ENCODE data around the gene CEL. TPM values are rescaled to one million over a fixed set of nuclear protein-coding genes. Genes with fewer than 3 reads are reported as not detected.
A peak's percentile ranks its signal among the peaks of the same experiment; 100 is the strongest.
"Not testable (repeated sequence)": the region's sequence is repeated elsewhere in the genome, so short reads cannot be mapped to it uniquely, and the experiment has no call there.

CEL gene
- polyA plus RNA-seq, 10 donors, result 1.1 to 2.4 (median 1.6) TPM

- DNase-seq, result no peak
These were observed 2.7 kb downstream of the CEL start for GRCh38 chr9:133064241-133065069.

GRCh38 chr9:133065070-133065388 lies 3.2 kb downstream of the CEL start:
- no peak for DNase-seq

- DNase-seq, result no peak
These were observed 4.6 kb downstream of the CEL start for GRCh38 chr9:133066181-133066983.

- DNase-seq, result no peak
These were observed 5.2 kb downstream of the CEL start for GRCh38 chr9:133067006-133067405.

- DNase-seq, result no peak
These were observed 6.0 kb downstream of the CEL start for GRCh38 chr9:133067813-133068212.

- DNase-seq, result not testable (repeated sequence)
These were observed 6.7 kb downstream of the CEL start for GRCh38 chr9:133068431-133068830.

- DNase-seq, result not testable (repeated sequence)
These were observed 8.8 kb downstream of the CEL start for GRCh38 chr9:133070500-133070961.

DNA sequence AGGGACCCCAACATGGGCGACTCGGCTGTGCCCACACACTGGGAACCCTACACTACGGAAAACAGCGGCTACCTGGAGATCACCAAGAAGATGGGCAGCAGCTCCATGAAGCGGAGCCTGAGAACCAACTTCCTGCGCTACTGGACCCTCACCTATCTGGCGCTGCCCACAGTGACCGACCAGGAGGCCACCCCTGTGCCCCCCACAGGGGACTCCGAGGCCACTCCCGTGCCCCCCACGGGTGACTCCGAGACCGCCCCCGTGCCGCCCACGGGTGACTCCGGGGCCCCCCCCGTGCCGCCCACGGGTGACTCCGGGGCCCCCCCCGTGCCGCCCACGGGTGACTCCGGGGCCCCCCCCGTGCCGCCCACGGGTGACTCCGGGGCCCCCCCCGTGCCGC lies 9.2 kb downstream of the CEL start:
- not testable (repeated sequence) for DNase-seq

DNA sequence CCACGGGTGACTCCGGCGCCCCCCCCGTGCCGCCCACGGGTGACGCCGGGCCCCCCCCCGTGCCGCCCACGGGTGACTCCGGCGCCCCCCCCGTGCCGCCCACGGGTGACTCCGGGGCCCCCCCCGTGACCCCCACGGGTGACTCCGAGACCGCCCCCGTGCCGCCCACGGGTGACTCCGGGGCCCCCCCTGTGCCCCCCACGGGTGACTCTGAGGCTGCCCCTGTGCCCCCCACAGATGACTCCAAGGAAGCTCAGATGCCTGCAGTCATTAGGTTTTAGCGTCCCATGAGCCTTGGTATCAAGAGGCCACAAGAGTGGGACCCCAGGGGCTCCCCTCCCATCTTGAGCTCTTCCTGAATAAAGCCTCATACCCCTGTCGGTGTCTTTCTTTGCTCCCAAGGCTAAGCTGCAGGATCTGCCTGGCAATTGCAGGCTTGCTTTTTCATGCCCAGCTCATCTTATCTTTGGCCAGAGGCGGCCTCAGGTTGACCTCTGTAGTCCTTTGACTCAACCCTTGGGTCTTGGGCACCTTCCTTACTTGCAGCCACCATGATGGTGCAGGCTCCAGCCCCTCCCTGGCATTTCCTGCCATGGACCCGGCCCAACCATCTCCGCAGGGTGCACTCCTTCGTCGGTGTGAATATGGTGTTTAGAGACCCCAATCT lies 9.8 kb downstream of the CEL start:
- no peak for DNase-seq

GRCh38 chr9:133072210-133072609 lies 10.4 kb downstream of the CEL start:
- not testable (repeated sequence) for DNase-seq

GRCh38 chr9:133073086-133074014 lies 11.6 kb downstream of the CEL start:
- DNase-seq, result no peak

DNA sequence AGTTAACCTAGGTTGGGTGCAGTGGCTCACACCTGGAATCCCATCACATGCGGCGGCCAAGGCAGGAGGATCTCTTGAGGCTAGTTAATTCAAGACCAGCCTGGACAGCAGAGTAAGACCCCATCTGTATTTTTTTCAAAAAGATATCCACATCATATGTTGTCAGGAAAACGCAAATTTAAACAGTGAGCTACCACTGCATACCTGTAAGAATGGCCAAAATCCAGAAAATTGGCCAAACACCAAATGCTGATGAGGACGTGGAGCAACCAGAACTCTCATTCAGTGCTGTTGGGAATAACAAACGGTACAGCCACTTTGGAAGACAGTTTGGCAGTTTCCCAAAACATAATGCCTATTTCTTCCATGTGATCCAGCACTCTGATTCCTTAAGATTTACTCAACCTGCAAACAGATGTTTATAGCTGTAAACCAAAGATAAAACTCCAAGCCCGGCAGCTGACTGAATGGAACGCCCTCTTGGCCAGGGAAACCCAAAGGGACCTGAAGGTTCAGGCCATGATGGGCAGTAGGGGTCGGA lies 12.4 kb downstream of the CEL start:
- DNase-seq, result no peak

DNA sequence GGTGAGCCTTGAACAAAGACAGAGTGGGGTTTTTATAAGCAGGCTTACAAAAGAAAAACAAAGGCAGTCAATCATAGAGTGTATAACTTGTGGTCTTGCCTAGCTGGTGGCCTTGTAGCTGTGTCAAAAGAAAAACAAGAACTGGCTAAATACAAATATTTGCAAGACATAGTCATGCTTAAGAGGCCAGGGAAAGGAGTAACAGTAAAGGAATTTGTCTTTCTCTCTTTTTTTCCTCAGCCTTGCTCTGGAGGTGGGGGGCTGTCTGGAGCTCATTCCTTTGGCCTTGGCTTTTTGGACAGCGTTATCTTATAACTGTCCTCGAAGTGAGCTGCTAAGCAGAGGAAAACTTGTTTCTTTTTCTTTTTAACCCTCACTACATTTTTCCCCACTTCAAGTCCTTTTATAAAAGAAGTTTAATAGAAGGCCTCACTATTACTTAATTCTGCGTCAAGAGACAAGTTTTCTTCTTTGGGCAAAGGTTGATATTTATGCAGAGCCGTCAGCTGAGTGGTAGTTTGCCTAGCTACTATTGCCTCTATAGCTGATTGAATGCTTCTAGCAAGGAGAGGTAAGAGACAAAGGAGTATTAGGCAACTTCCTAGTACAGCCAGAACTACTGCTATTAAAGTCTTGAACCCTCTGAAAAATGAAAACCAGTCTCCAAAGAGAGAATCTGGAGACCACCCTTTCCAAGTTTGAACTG lies 14.3 kb downstream of the CEL start:
- DNase-seq, result peak; percentile 44 to 77 (median 63)

- no peak for DNase-seq
These were observed 14.9 kb downstream of the CEL start for GRCh38 chr9:133076691-133077090.

- no peak for DNase-seq
These were observed 16.7 kb downstream of the CEL start for GRCh38 chr9:133078486-133078885.

GRCh38 chr9:133080161-133080560 lies 18.4 kb downstream of the CEL start:
- DNase-seq, result no peak

DNA sequence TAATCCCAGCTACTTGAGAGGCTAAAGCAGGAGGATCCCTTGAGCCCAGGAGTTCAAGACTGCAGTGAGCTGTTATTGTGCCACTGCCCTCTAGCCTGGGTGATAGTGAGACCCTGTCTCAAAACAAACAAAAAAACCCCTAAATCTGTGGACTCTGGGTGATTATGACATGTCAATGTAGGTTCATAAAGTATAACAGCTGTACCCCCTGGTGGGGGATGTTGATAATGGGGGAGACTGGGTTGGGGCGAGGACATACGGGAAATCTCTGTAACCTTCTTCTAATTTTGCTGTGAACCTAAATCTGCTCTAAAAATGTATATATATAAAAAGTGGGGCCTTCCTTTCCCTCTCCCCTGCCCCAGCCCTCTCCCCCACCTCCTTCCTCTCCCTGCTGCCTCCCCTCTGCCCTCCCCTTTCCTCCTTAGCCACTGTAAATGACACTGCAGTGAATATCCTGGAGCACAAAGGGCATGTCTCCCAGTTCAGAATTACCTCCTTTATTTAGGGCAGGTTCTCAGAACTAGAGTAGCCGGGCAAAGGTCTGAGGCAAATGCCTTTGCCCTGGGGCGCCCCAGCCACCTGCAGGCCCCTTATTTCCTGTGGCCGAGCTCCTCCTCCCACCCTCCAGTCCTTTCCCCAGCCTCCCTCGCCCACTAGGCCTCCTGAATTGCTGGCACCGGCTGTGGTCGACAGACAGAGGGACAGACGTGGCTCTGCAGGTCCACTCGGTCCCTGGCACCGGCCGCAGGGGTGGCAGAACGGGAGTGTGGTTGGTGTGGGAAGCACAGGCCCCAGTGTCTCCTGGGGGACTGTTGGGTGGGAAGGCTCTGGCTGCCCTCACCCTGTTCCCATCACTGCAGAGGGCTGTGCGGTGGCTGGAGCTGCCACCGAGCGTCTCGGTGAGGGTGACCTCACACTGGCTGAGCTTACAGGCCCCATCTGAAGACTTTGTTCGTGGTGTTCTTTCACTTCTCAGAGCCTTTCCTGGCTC lies 19.3 kb downstream of the CEL start:
- not testable (repeated sequence) for DNase-seq

- not testable (repeated sequence) for DNase-seq
These were observed 20.3 kb downstream of the CEL start for GRCh38 chr9:133081957-133082644.

Measured in muscle of back (tissue), 11 donors.